DMS114 treated with DMSO at 0.1 percent for 48 hours (cell line): ENCODE measurements around the gene B3GNT9.
A peak's percentile ranks its signal among the peaks of the same experiment; 100 is the strongest.

Source experiments
- DNase-seq: peaks from one replicate; lab custom pipeline; 2025; ENCODE audit not compliant: unreplicated experiment; lab: John Stamatoyannopoulos, UW

The B3GNT9 gene

GRCh38 chr16:67115639-67116038, 35.2 kb downstream of the B3GNT9 start:
- DNase-seq, result no peak

GRCh38 chr16:67114793-67115192, 36.0 kb downstream of the B3GNT9 start:
- no peak for DNase-seq

GRCh38 chr16:67112591-67113399, 38.0 kb downstream of the B3GNT9 start:
- DNase-seq, result no peak

- no peak for DNase-seq
Observed at GRCh38 chr16:67111951-67112444, 38.8 kb downstream of the B3GNT9 start.

GRCh38 chr16:67109407-67110135, 41.2 kb downstream of the B3GNT9 start, which contains the start of gene PHAF1:
Gene PHAF1 (plus strand): TSS chr16:67109941. CDS start chr16:67110176, 235 bp downstream.
- DNase-seq, result peak; percentile 87

- no peak for DNase-seq
Observed at GRCh38 chr16:67108931-67109406, 41.8 kb downstream of the B3GNT9 start.

- no peak for DNase-seq
Observed at GRCh38 chr16:67108489-67108888, 42.3 kb downstream of the B3GNT9 start.

GRCh38 chr16:67105881-67106280, 44.9 kb downstream of the B3GNT9 start:
- no peak for DNase-seq

- no peak for DNase-seq
Observed at GRCh38 chr16:67105246-67105645, 45.6 kb downstream of the B3GNT9 start.

- no peak for DNase-seq
Observed at GRCh38 chr16:67104845-67105244, 46.0 kb downstream of the B3GNT9 start.

GRCh38 chr16:67104061-67104460, 46.7 kb downstream of the B3GNT9 start:
- no peak for DNase-seq

- DNase-seq, result no peak
Observed at GRCh38 chr16:67101311-67102082, 49.3 kb downstream of the B3GNT9 start.

- DNase-seq, result peak; percentile 30
Observed at GRCh38 chr16:67100569-67101310, 50.1 kb downstream of the B3GNT9 start.

- no peak for DNase-seq
Observed at GRCh38 chr16:67098599-67098998, 52.2 kb downstream of the B3GNT9 start.
